ENCODE data around the gene MYH7B.
A peak's percentile ranks its signal among the peaks of the same experiment; 100 is the strongest.

MYH7B gene

GRCh38 chr20:34953960-34954359 lies 1.7 kb upstream of the MYH7B start:
- no peaks in the 10 kb centered on the region for H3K9me3 ChIP-seq (ENCODE audit: control insufficient read depth in 5 of 5, low read length in 5 of 5)
- no peak overlapping the region for H3K9ac ChIP-seq (ENCODE audit: low read length in 5 of 5)
- H3K4me1 ChIP-seq (ENCODE audit: control insufficient read depth in 5 of 5, insufficient read depth in 5 of 5, low read length in 5 of 5) = peaks cover 0 to 23% (median 16%) of the 10 kb centered on the region in 5 donors
- H3K27me3 ChIP-seq (ENCODE audit: control insufficient read depth in 5 of 5, insufficient read depth in 4 of 5, low read length in 5 of 5) = no peaks in the 10 kb centered on the region
- no peak overlapping the region for H3K4me3 ChIP-seq (ENCODE audit: low read depth in 1 of 5, low read length in 5 of 5)
- peaks cover 3 to 10% (median 9%) of the 10 kb centered on the region in 5 donors for H3K36me3 ChIP-seq (ENCODE audit: control insufficient read depth in 5 of 5, insufficient read depth in 5 of 5, low read length in 5 of 5)
- no peak overlapping the region for H3K27ac ChIP-seq (ENCODE audit: low read depth, low read length)

- Histone ChIP-seq H3K36me3 (ENCODE audit: control insufficient read depth in 5 of 5, insufficient read depth in 5 of 5, low read length in 5 of 5) (peaks cover 0 to 9% (median 7%) of the 10 kb centered on the region in 5 donors), H3K9ac (ENCODE audit: low read length in 5 of 5) (peak overlapping the region; percentile 79 to 97 (median 96)), H3K4me1 (ENCODE audit: control insufficient read depth in 5 of 5, insufficient read depth in 5 of 5, low read length in 5 of 5) (peaks cover 0 to 18% (median 13%) of the 10 kb centered on the region in 5 donors), H3K9me3 (ENCODE audit: control insufficient read depth in 5 of 5, low read length in 5 of 5) (no peaks in the 10 kb centered on the region), H3K27ac (ENCODE audit: low read depth, low read length) (peak overlapping the region; percentile 94), H3K27me3 (ENCODE audit: control insufficient read depth in 5 of 5, insufficient read depth in 4 of 5, low read length in 5 of 5) (no peaks in the 10 kb centered on the region), H3K4me3 (ENCODE audit: low read depth in 1 of 5, low read length in 5 of 5) (peak overlapping the region; percentile 66 to 92 (median 87))
Observed at GRCh38 chr20:34954904-34955230, 801 bp upstream of the MYH7B start.

DNA sequence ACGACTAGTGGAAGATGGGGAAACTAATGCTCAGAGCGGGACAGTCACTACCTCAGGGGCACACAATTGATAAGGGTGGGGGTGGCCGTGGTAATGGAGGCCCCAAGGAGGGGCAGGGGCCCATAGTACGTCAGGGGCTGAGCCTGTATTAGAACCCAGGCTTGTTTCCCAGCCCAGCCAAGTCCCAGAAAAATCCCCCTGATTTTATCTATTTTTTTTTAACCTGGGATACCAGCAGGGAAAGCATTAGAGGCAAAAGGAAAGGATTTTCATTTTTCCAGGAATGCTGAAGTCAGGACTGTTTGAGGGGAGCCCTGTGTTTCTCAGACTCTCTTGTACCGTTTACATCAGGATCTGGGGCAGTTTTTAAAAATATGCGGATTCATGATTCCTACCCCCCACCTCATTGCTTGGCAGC lies 382 bp downstream of the MYH7B start:
- Histone ChIP-seq H3K9ac (ENCODE audit: low read length in 5 of 5) (peak overlapping the region; percentile 35 to 97 (median 96)), H3K27ac (ENCODE audit: low read depth, low read length) (peak overlapping the region; percentile 94), H3K9me3 (ENCODE audit: control insufficient read depth in 5 of 5, low read length in 5 of 5) (no peaks in the 10 kb centered on the region), H3K4me3 (ENCODE audit: low read depth in 1 of 5, low read length in 5 of 5) (peak overlapping the region; percentile 66 to 92 (median 86)), H3K4me1 (ENCODE audit: control insufficient read depth in 5 of 5, insufficient read depth in 5 of 5, low read length in 5 of 5) (peaks cover 0 to 18% (median 13%) of the 10 kb centered on the region in 5 donors), H3K36me3 (ENCODE audit: control insufficient read depth in 5 of 5, insufficient read depth in 5 of 5, low read length in 5 of 5) (peaks cover 0 to 5% (median 3%) of the 10 kb centered on the region in 5 donors), H3K27me3 (ENCODE audit: control insufficient read depth in 5 of 5, insufficient read depth in 4 of 5, low read length in 5 of 5) (no peaks in the 10 kb centered on the region)

DNA sequence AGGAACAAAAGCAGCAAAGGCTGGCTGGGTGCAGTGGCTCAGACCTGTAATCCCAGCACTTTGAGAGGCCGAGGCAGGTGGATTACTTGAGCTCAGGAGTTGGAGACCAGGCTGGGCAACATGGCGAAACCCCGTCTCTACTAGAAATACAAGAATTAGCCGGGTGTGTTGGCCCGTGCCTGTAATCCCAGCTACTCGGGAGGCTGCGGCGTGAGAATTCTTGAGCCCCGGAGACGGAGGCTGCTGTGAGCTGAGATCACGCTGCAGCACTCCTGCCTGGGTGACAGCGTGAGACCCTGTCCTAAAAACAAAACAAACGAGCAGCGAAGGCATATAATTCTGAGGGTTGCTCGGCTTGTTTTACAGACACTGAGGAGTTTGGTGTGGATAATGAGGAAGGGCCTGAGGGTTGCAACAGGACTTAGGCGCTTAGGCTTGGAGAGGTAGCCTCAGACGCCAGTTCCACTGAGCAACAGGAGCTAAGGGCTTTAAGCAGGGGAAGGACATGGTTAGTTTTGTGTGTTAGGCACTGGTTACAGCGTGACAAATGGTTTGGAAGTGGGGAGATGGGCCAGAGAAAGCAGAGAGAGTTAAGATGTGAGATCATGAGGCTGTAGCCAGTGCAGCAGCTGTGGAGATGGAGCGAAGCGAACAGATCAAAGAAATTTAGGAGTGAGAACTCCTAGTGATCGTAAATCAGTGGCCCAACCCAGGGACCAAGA lies 1.2 kb downstream of the MYH7B start:
- no peak overlapping the region for H3K4me3 ChIP-seq (ENCODE audit: low read depth in 1 of 5, low read length in 5 of 5)
- no peaks in the 10 kb centered on the region for H3K36me3 ChIP-seq (ENCODE audit: control insufficient read depth in 5 of 5, insufficient read depth in 5 of 5, low read length in 5 of 5)
- H3K9ac ChIP-seq (ENCODE audit: low read length in 5 of 5) = no peak overlapping the region
- no peak overlapping the region for H3K27ac ChIP-seq (ENCODE audit: low read depth, low read length)
- H3K27me3 ChIP-seq (ENCODE audit: control insufficient read depth in 5 of 5, insufficient read depth in 4 of 5, low read length in 5 of 5) = no peaks in the 10 kb centered on the region
- H3K4me1 ChIP-seq (ENCODE audit: control insufficient read depth in 5 of 5, insufficient read depth in 5 of 5, low read length in 5 of 5) = peaks cover 0 to 18% (median 13%) of the 10 kb centered on the region in 5 donors
- H3K9me3 ChIP-seq (ENCODE audit: control insufficient read depth in 5 of 5, low read length in 5 of 5) = no peaks in the 10 kb centered on the region

DNA sequence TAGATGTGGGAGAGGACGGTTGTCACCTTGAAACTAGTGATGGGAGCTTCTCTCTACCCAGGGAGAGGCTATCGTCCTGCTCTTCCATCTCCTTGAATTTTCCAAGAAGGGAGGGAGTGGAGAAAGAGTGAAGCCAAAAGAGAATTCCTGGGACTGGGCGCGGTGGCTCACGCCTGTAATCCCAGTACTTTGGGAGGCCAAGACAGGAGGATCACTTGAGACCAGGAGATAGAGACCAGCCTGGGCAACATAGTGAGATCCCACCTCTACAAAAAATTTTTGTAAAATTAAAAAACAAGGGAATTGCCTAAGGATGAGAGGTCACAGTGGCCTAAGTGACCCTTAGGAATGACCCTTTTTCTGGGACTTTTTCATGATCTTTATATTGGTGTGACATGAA lies 8.8 kb downstream of the MYH7B start:
- no peaks in the 10 kb centered on the region for H3K36me3 ChIP-seq (ENCODE audit: control insufficient read depth in 5 of 5, insufficient read depth in 5 of 5, low read length in 5 of 5)
- H3K9me3 ChIP-seq (ENCODE audit: control insufficient read depth in 5 of 5, low read length in 5 of 5) = no peaks in the 10 kb centered on the region
- no peak overlapping the region for H3K9ac ChIP-seq (ENCODE audit: low read length in 5 of 5)
- H3K4me1 ChIP-seq (ENCODE audit: control insufficient read depth in 5 of 5, insufficient read depth in 5 of 5, low read length in 5 of 5) = no peaks in the 10 kb centered on the region
- H3K27ac ChIP-seq (ENCODE audit: low read depth, low read length) = no peak overlapping the region
- H3K27me3 ChIP-seq (ENCODE audit: control insufficient read depth in 5 of 5, insufficient read depth in 4 of 5, low read length in 5 of 5) = no peaks in the 10 kb centered on the region
- no peak overlapping the region for H3K4me3 ChIP-seq (ENCODE audit: low read depth in 1 of 5, low read length in 5 of 5)

DNA sequence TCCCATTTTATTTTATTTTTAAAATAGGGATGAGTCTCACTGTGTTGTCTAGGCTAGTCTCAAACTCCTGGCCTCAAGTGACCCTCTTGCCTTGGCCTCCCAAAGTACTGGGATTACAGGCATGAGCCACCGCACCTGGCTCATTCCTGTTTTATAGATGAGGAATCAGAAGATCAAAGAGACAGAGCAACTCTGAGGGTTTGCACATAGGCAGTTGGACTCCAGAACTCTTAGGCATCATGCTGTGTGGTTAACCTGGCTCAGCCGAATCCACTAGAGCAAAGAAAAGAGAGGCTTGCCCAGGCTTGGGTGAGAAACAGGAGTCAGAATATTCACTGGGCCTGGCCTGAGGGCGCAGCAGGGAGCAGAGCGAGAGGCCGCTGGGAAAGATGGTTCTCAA lies 9.4 kb downstream of the MYH7B start:
- Histone ChIP-seq H3K4me3 (ENCODE audit: low read depth in 1 of 5, low read length in 5 of 5) (no peak overlapping the region), H3K9ac (ENCODE audit: low read length in 5 of 5) (no peak overlapping the region), H3K36me3 (ENCODE audit: control insufficient read depth in 5 of 5, insufficient read depth in 5 of 5, low read length in 5 of 5) (no peaks in the 10 kb centered on the region), H3K9me3 (ENCODE audit: control insufficient read depth in 5 of 5, low read length in 5 of 5) (no peaks in the 10 kb centered on the region), H3K4me1 (ENCODE audit: control insufficient read depth in 5 of 5, insufficient read depth in 5 of 5, low read length in 5 of 5) (no peaks in the 10 kb centered on the region), H3K27ac (ENCODE audit: low read depth, low read length) (no peak overlapping the region), H3K27me3 (ENCODE audit: control insufficient read depth in 5 of 5, insufficient read depth in 4 of 5, low read length in 5 of 5) (no peaks in the 10 kb centered on the region)

DNA sequence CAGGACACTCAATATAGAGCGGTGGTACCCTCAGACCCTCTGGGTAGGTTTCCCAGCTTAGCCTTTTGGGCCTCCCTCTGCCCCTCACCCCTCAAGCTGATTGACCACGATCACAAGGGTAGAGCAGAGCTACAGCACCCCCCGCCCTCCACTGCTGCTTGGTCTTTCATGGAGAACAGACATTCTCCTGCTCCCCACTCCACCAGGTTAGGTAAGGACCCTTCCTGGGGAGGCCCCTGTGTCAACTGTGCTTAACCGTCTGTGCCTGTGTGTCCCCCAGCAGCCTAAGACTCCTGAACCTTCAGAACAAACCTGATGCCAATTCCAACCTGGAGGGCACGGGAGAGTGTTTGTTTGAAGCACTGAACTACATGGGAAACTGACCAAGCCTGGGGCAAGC lies 11.8 kb downstream of the MYH7B start:
- no peak overlapping the region for H3K27ac ChIP-seq (ENCODE audit: low read depth, low read length)
- H3K36me3 ChIP-seq (ENCODE audit: control insufficient read depth in 5 of 5, insufficient read depth in 5 of 5, low read length in 5 of 5) = no peaks in the 10 kb centered on the region
- no peaks in the 10 kb centered on the region for H3K9me3 ChIP-seq (ENCODE audit: control insufficient read depth in 5 of 5, low read length in 5 of 5)
- no peak overlapping the region for H3K4me3 ChIP-seq (ENCODE audit: low read depth in 1 of 5, low read length in 5 of 5)
- no peaks in the 10 kb centered on the region for H3K27me3 ChIP-seq (ENCODE audit: control insufficient read depth in 5 of 5, insufficient read depth in 4 of 5, low read length in 5 of 5)
- H3K9ac ChIP-seq (ENCODE audit: low read length in 5 of 5) = no peak overlapping the region
- no peaks in the 10 kb centered on the region for H3K4me1 ChIP-seq (ENCODE audit: control insufficient read depth in 5 of 5, insufficient read depth in 5 of 5, low read length in 5 of 5)

DNA sequence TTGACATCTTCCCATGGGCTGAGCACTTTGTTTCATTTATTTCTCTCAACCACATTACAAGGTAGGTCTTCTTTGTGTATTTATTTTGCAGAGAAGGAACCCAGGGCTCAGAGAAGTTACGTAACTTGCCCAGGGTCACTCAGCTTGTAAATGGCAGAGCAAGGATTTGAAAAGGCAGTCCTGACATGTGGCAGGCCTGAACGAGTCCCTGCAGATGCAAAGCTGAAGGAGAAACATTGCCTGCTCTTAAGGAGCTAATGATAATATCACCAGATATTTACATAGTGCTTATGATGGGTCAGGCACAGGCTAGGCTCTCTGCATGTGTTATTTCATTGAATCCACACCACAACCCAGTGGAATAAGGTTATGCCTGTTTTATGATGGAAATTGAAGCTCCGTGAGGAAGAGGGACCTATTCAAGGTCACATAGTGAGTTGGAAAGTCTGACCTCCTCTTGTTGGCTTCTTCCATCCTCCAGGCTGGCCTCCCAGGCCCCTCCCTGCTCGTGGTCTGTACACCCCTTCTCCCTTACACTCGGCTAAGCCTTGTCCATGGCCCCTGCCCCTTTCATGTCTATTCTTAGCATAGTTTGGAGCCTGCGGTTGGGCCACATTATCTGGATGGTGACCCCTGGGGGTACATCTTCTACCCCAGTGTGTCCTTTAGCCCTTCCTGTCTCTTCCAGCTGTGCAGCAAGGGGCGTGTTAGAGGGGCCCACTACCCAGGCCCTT lies 12.5 kb downstream of the MYH7B start:
- no peaks in the 10 kb centered on the region for H3K4me1 ChIP-seq (ENCODE audit: control insufficient read depth in 5 of 5, insufficient read depth in 5 of 5, low read length in 5 of 5)
- H3K9me3 ChIP-seq (ENCODE audit: control insufficient read depth in 5 of 5, low read length in 5 of 5) = no peaks in the 10 kb centered on the region
- H3K27ac ChIP-seq (ENCODE audit: low read depth, low read length) = no peak overlapping the region
- no peak overlapping the region for H3K4me3 ChIP-seq (ENCODE audit: low read depth in 1 of 5, low read length in 5 of 5)
- no peaks in the 10 kb centered on the region for H3K27me3 ChIP-seq (ENCODE audit: control insufficient read depth in 5 of 5, insufficient read depth in 4 of 5, low read length in 5 of 5)
- H3K36me3 ChIP-seq (ENCODE audit: control insufficient read depth in 5 of 5, insufficient read depth in 5 of 5, low read length in 5 of 5) = no peaks in the 10 kb centered on the region
- H3K9ac ChIP-seq (ENCODE audit: low read length in 5 of 5) = no peak overlapping the region

- Histone ChIP-seq H3K9ac (ENCODE audit: low read length in 5 of 5) (no peak overlapping the region), H3K4me3 (ENCODE audit: low read depth in 1 of 5, low read length in 5 of 5) (no peak overlapping the region), H3K9me3 (ENCODE audit: control insufficient read depth in 5 of 5, low read length in 5 of 5) (no peaks in the 10 kb centered on the region), H3K36me3 (ENCODE audit: control insufficient read depth in 5 of 5, insufficient read depth in 5 of 5, low read length in 5 of 5) (no peaks in the 10 kb centered on the region), H3K27me3 (ENCODE audit: control insufficient read depth in 5 of 5, insufficient read depth in 4 of 5, low read length in 5 of 5) (no peaks in the 10 kb centered on the region), H3K27ac (ENCODE audit: low read depth, low read length) (no peak overlapping the region), H3K4me1 (ENCODE audit: control insufficient read depth in 5 of 5, insufficient read depth in 5 of 5, low read length in 5 of 5) (no peaks in the 10 kb centered on the region)
Observed at GRCh38 chr20:34970193-34970840, 14.6 kb downstream of the MYH7B start.
